GM12874 (cell line): ENCODE results near the gene MEN1.

Experiments used
- CTCF ChIP-seq: IDR thresholded peaks from 2 replicates; pipeline ENCODE4 v1.5.1; 2011; ENCODE audit warnings: low read depth, mild to moderate bottlenecking, control low read depth, low read length, moderate library complexity; ENCODE audit not compliant: insufficient read depth

Gene MEN1

GRCh38 chr11:64758330-64759079, 51.8 kb downstream of the MEN1 start:
- no peak for TF ChIP-seq CTCF

GRCh38 chr11:64757549-64758329, 52.6 kb downstream of the MEN1 start:
- no peak for TF ChIP-seq CTCF

- no peak for TF ChIP-seq CTCF
Observed at GRCh38 chr11:64755681-64756361, 54.5 kb downstream of the MEN1 start.

- TF ChIP-seq CTCF = no peak
Observed at GRCh38 chr11:64754919-64755662, 55.3 kb downstream of the MEN1 start.

GRCh38 chr11:64754124-64754918, 56.0 kb downstream of the MEN1 start:
- TF ChIP-seq CTCF = no peak
